GM19043 (cell line): ENCODE data around the gene CLPX.
"Not testable (repeated sequence)": the region's sequence is repeated elsewhere in the genome, so short reads cannot be mapped to it uniquely, and the experiment has no call there.

Source experiments
- ATAC-seq: cut with Tn5 transposase; IDR thresholded peaks from one replicate; pipeline ENCODE4 v1.9.1; 2021; ENCODE audit warnings: low read depth; ENCODE audit not compliant: unreplicated experiment

Gene CLPX

GRCh38 chr15:65207280-65207840 lies 22.2 kb upstream of the CLPX start:
- ATAC-seq, result no peak

DNA sequence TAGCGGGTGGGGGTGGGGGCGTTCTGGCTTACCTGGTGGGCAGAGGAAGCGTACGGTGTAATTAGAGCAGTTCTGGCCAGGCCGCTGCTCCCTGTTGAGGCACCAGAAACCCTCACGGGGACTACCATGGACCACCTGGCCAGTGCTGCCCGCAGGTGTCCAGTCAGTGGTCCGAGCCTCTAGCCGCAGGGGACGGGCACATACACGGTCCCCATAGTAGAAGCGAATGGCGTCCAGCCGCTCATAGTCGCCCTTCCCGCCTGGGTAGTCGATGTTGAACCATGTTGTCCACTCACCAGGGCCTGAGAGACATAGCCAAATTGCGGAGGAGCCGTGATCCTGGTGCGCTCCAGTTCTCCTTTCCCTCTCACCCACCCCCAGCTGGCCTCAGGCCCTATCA lies 21.6 kb upstream of the CLPX start:
- no peak for ATAC-seq

- ATAC-seq, result no peak
Measured at GRCh38 chr15:65204931-65205660, 20.0 kb upstream of the CLPX start.

DNA sequence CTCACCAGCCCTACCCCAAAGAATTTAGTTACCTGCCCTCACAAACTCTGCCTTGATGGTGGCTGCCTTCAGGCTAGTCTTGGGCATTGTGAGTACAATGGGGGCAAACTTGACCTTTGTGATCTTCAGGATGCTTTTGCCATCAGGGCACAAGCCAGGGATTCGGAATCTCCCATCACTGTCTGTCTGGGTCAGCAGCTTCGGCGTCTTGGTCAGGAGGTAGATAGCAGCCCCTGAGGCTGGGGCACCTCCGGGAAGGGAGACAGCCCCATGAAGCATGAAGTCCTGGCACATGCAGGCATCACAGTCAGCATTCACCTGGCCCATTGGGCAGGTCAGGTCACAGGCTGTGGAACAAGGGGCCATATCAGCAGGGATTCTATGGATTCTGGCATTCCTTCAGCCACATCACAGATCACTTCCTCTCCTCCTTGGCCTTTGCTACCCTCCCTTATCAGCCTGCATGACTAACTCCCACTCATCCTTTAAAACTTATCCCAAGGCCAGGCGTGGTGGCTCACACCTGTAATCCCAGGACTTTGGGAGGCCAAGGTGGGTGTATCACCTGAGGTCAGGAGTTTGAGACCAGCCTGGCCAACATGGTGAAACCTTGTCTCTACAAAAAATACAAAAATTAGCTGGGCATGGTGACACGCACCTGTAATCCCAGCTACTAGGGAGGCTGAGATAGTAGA lies 19.2 kb upstream of the CLPX start:
- ATAC-seq, result no peak

- no peak for ATAC-seq
Measured at GRCh38 chr15:65201918-65202317, 16.8 kb upstream of the CLPX start.

DNA sequence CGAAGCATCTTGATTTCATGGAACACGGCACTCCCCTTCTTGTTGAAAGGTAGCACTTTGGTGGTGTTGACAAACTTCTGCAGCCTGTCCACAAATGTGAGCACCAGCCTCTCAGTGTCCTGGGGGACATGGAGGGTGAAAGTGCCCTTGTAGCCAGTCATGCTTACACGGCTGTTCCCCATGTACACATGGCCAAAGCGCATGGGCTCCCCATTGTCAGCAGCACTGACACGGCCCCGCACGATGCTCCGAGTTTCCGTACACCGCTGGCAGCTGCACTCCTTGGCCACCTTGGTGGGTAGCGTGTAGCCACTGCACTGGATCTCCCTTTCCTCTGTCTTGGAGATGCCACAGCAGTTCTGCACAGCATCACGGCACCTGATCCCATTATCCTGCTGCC lies 13.4 kb upstream of the CLPX start:
- ATAC-seq, result no peak

- no peak for ATAC-seq
Measured at GRCh38 chr15:65197337-65197645, 12.1 kb upstream of the CLPX start.

GRCh38 chr15:65196637-65197336 lies 11.6 kb upstream of the CLPX start:
- ATAC-seq, result no peak

DNA sequence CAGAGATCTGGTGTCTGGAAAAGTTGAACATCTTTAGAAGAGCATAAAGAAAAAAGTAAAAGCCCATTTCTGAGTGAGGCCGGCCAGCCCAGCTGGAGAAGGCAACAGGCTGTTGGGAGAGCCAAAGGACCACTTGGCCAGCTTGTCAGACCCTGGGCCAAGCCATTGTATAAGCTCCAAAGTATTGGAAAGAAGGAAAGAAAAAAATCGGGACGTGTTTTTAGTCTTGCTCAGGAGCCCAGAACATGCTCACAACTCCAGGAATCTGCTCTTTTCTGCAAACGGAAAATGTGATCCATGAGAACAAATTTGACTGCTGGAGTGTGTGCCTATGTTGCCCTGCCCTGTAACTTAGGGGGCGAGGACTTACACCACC lies 10.4 kb upstream of the CLPX start:
- ATAC-seq, result no peak

GRCh38 chr15:65194826-65195547 lies 9.8 kb upstream of the CLPX start:
- ATAC-seq, result no peak

GRCh38 chr15:65192016-65192415 lies 6.9 kb upstream of the CLPX start:
- no peak for ATAC-seq

GRCh38 chr15:65189102-65189740 lies 4.1 kb upstream of the CLPX start:
- ATAC-seq, result no peak

DNA sequence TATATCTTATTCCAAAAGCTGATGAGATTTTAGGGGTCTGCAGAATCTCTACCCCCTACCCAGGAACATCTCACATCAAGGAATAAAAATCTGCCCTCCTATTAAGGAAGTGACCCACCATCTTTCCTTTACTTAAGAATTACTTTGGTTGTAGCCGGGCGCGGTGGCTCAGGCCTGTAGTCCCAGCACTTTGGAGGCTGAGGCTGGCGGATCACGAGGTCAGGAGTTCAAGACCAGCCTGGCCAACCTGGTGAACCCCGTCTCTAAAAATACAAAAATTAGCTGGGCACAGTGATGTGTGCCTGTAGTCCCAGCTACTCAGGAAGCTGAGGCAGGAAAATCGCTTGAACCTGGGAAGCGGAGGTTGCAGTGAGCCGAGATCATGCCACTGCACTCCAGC lies 3.3 kb upstream of the CLPX start:
- not testable (repeated sequence) for ATAC-seq

GRCh38 chr15:65184305-65184867 lies 756 bp downstream of the CLPX start:
- no peak for ATAC-seq

GRCh38 chr15:65183865-65184159 lies 1.3 kb downstream of the CLPX start:
- ATAC-seq, result no peak

DNA sequence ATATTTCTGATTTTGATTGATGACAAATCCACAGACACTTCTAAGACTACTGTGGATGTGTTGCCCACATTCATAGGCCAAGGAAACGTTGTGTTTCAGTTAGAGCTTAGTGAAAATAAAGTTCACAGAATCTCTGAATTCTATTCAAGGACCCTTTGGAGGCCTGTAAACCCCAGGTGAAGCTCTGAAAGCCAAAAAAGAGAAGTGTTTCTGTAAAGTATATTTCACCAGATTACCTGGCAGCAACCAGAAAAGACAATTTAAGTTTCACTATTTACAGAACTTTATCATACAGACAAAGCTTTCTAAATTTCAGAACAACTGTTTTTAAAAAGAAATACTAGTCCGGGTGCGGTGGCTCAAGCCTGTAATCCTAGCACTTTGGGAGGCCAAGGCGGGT lies 2.6 kb downstream of the CLPX start:
- no peak for ATAC-seq

GRCh38 chr15:65181582-65182353 lies 3.4 kb downstream of the CLPX start:
- not testable (repeated sequence) for ATAC-seq

GRCh38 chr15:65180167-65180566 lies 5.0 kb downstream of the CLPX start:
- ATAC-seq, result no peak

DNA sequence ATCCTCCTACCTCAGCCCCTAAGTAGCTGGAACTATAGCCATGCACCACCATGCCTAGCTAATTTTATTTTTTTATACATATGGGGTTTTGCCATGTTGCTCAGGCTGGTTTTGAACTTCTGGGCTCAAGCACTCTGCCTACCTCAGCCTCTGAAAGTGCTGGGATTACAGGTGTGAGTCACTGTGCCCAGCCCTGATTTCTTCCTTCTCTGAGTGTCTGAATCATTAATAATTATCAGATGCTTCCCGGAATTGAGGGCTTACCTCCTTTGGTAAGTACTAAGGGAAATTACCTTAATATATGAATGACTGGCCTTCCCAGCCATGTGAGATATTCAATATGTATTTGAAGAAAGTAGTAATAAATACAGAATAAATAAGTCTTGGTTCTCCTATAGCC lies 7.2 kb downstream of the CLPX start:
- no peak for ATAC-seq

DNA sequence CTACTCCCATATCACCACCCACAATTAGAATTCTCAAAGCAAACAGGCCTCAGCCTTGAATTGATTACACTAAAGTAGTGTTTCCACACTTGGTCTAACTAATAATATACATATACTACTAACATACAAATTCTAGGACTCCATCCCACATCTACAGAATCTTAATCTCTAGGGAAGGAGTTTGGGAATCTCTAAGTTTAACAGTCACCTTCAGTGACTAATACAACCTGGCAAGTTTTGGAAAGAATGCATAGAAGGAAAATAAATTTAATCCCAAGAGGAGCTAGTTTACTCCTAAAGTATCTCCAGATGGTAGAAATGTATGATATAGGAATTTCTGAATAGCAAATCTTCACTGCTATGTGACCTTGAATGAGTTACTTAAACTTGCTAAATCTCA lies 9.1 kb downstream of the CLPX start:
- ATAC-seq, result no peak
